Subcutaneous adipose tissue (tissue), 4 donors: ENCODE results near the gene APOBEC3C. TPM values are rescaled to one million over a fixed set of nuclear protein-coding genes. Genes with fewer than 3 reads are reported as not detected.

Source experiments
- total RNA-seq, 4 donors: library from RNA; depleted of rRNA; stranded (reverse); fragments of >200 nt; gene quantifications; one replicate each; pipeline ENCODE4 v1.1.0, GENCODE V29; 2016
- TF ChIP-seq, protein P1 (sequence below): fragments of 450-650 bp; IDR thresholded peaks from one replicate; pipeline ENCODE4 v1.5.1; 2016; ENCODE audit warnings: low read depth, mild to moderate bottlenecking, control low read depth, antibody characterized with exemption, moderate library complexity

APOBEC3C gene
- total RNA-seq, 4 donors from 2014 or later: 6.6 to 11.2 (median 8.6) TPM

DNA sequence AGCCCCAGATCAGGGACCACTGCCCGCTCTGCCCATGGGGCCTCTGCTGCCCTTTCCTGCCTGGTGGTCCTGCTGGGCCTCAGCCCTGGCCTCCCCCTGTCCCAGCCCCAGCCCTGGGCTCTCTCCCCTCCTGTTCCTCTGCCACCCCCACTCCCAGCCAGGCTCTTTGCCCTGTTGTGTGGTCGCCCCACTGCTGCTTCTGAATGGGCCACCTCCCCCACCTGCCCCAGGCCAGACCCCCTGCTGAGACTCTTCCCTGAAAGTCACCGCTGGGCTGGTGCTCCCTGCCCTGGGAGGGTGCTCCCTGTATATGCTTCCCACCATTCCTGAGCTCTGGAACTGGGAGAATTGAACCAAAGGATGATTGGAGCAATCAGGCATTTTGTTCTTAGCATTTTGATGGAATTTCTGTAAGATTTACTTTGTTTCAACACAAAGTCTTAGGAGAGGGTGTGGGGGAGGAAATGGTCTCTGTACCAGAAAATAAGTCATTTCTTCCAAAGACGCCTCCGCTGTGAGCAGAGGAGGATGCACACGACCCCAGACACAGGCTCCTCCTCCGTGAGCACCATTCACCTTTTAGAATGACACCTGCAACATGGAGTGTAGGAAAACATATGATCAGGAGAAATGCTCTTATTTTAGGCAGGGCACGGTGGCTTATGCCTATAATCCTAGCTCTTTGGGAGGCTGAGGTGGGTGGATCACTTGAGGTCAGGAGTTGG, 26.7 kb upstream of the APOBEC3C start:
- TF ChIP-seq, protein P1, sequence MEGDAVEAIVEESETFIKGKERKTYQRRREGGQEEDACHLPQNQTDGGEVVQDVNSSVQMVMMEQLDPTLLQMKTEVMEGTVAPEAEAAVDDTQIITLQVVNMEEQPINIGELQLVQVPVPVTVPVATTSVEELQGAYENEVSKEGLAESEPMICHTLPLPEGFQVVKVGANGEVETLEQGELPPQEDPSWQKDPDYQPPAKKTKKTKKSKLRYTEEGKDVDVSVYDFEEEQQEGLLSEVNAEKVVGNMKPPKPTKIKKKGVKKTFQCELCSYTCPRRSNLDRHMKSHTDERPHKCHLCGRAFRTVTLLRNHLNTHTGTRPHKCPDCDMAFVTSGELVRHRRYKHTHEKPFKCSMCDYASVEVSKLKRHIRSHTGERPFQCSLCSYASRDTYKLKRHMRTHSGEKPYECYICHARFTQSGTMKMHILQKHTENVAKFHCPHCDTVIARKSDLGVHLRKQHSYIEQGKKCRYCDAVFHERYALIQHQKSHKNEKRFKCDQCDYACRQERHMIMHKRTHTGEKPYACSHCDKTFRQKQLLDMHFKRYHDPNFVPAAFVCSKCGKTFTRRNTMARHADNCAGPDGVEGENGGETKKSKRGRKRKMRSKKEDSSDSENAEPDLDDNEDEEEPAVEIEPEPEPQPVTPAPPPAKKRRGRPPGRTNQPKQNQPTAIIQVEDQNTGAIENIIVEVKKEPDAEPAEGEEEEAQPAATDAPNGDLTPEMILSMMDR: no peak

DNA sequence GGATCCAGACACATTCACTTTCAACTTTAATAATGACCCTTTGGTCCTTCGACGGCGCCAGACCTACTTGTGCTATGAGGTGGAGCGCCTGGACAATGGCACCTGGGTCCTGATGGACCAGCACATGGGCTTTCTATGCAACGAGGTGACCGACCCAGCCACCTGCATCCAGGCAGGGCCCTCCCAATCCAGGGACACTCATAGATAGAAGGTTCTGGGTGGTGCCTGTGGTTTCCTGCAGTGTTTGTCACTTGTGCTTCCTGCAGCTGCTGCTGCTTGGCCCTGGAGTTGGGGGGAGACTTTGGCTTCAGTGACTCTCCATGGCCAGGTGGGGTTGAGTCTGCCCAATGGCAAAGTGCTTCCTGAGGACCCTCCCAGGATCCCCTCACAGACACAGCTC, 24.6 kb upstream of the APOBEC3C start:
- TF ChIP-seq, protein P1: no peak

DNA sequence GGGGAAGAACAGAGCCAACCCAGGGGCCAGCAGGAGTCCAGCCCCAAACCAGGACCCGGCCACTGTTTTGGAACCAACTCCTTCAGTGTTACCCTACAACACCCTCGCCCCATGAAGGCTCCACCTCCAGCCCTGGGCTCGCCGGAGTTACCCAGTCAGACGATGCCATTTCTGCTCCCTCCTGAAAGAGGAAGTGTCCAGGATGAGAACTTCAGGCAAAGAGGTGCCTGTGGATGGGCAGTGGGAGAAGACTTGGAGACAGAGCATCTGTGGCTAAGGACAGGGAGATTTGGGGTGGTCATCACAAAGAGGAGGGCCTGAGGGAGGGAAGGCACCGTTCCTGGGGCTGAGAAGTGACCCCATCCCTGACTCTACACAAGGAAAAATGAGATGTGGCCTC, 18.0 kb upstream of the APOBEC3C start:
- TF ChIP-seq, protein P1: no peak

DNA sequence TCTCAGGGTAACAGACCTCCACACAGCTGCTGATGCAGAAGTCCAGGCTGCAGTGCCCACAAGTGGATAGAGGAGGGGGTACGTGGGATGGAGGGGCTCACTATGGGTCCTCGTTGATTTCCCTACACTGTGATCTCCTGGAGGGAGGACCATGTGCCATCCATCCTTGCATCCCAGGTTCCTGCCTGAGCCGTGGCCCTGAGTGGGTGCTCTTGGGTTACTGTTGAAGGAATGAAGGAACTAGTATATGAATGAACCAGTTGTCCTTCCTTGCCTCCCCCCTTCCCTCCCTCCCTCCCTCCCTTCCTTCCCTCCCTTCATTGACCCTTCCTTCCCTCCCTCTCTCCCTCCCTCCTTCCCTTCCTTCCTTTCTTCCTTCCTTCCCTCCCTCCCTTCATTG, 16.5 kb upstream of the APOBEC3C start:
- TF ChIP-seq, protein P1: no peak

DNA sequence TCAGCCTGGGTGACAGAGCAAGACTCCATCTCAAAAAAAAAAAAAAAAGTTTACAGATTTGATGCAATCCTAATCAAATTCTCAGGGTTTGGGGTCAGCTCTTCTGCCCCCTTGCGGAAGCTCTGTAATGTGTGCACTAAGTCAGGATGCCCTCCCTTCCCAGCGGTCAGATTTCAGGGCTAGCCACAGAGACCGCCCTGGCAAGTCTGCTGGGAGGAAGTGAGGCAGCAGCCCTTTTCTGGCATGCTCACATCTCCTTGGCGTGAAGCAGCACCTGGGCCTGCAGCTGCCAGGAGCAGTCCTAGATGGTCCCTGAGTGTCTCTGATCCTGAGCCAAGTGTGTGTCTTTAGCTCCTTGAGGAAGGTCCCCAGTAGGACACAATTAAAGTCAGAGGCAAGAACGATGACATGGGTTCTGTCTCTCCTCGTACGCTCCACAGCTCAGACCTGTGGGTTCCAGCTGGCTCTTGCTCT, 10.9 kb upstream of the APOBEC3C start:
- TF ChIP-seq, protein P1: no peak

DNA sequence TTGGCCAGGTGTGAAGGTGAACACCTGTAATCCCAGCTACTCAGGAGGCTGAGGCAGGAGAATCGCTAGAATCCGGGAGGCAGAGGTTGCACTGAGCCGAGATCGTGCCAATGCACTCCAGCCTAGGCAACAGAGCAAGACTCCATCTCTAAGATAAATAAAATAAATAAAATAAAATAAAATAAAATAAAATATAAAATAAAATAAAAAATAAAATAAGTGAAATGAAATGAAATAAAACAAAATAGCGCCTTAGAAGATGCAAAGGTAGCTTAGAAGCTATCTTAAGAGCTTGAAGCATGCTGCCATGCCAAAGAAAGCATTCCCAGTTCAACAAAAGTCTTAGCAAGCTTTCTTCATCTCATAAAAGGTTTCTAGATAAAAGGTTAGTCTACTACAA, 6.9 kb upstream of the APOBEC3C start:
- TF ChIP-seq, protein P1: no peak

DNA sequence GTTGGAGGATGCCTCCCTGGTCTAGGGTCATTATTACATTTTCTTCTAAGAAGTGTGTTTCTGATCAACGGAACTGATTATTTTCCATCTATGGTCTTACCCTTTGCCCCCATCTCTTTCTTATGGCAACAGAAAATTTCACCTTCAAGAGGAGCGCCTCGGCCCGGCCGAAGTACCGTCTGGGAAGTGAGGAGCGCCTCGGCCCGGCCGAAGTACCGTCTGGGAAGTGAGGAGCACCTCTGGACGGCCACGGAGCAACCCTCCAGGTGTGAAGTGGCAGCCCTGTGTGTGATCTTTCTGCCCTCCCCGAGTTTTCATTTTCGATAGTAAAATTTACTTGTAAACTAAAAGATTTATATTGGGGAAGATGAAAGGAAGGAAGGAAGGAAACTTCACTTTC, 3.1 kb upstream of the APOBEC3C start:
- TF ChIP-seq, protein P1: no peak
